ENCODE results near the gene OR13J1. TPM values are rescaled to one million over a fixed set of nuclear protein-coding genes. Genes with fewer than 3 reads are reported as not detected.
A peak's percentile ranks its signal among the peaks of the same experiment; 100 is the strongest.

Gene OR13J1
- total RNA-seq, 4 donors from 2014 or later = not detected

GRCh38 chr9:35882263-35882848 lies 12.2 kb upstream of the OR13J1 start:
- no peak overlapping the region for H3K4me3 ChIP-seq
- no peaks in the 10 kb centered on the region for H3K36me3 ChIP-seq
- DNase-seq (ENCODE audit: low spot score in 2 of 2) = peak; percentile 88 to 93
- H3K27ac ChIP-seq = no peak overlapping the region
- H3K4me1 ChIP-seq = peaks cover 3% of the 10 kb centered on the region
- H3K9me3 ChIP-seq = no peaks in the 10 kb centered on the region
- no peaks in the 10 kb centered on the region for H3K27me3 ChIP-seq
- TF ChIP-seq, protein P1, sequence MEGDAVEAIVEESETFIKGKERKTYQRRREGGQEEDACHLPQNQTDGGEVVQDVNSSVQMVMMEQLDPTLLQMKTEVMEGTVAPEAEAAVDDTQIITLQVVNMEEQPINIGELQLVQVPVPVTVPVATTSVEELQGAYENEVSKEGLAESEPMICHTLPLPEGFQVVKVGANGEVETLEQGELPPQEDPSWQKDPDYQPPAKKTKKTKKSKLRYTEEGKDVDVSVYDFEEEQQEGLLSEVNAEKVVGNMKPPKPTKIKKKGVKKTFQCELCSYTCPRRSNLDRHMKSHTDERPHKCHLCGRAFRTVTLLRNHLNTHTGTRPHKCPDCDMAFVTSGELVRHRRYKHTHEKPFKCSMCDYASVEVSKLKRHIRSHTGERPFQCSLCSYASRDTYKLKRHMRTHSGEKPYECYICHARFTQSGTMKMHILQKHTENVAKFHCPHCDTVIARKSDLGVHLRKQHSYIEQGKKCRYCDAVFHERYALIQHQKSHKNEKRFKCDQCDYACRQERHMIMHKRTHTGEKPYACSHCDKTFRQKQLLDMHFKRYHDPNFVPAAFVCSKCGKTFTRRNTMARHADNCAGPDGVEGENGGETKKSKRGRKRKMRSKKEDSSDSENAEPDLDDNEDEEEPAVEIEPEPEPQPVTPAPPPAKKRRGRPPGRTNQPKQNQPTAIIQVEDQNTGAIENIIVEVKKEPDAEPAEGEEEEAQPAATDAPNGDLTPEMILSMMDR (IDR thresholded peaks at IDR 0.05) = peak; percentile 93 to 95
- TF ChIP-seq POLR2AphosphoS5 (IDR thresholded peaks at IDR 0.05) = no peak
- no peak for TF ChIP-seq EP300 (IDR thresholded peaks at IDR 0.05)
- TF ChIP-seq POLR2A (IDR thresholded peaks at IDR 0.05) = no peak
- WGBS = 2% methylated on average over 4 of the region's 4 CpGs

GRCh38 chr9:35872505-35872904 lies 2.3 kb upstream of the OR13J1 start:
- TF ChIP-seq EP300 (IDR thresholded peaks at IDR 0.05) (no peak), POLR2A (IDR thresholded peaks at IDR 0.05) (no peak), POLR2AphosphoS5 (IDR thresholded peaks at IDR 0.05) (no peak)
- TF ChIP-seq, protein P1 (IDR thresholded peaks at IDR 0.05) = no peak
- no peaks in the 10 kb centered on the region for H3K27me3 ChIP-seq
- no peaks in the 10 kb centered on the region for H3K4me1 ChIP-seq
- 66% methylated on average over 3 of the region's 3 CpGs for WGBS
- H3K27ac ChIP-seq = no peak overlapping the region
- no peak overlapping the region for H3K4me3 ChIP-seq
- DNase-seq (ENCODE audit: low spot score in 2 of 2) = no peak
- no peaks in the 10 kb centered on the region for H3K9me3 ChIP-seq
- no peaks in the 10 kb centered on the region for H3K36me3 ChIP-seq

DNA sequence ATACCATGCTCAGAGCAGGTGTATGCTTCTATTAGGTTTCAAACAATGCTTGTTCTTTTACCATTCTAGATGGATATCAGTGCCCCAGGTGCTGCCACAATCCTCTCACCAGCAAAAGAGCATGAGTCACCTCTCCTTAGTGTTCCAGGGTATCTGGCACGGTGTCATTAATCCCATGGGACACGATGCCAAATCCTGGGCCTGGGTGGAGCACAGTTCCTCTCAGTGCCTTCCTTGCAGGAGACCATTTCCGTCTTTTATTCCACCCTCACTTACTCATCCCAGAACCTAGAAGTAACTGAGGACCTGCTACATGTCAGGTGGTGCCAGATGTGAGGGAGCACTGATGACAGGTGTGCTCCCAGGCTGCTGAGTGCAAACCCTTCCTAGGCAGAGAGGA lies 1.3 kb upstream of the OR13J1 start:
- H3K27me3 ChIP-seq = no peaks in the 10 kb centered on the region
- no peak for TF ChIP-seq EP300 (IDR thresholded peaks at IDR 0.05)
- TF ChIP-seq POLR2A (IDR thresholded peaks at IDR 0.05) = no peak
- no peak for TF ChIP-seq POLR2AphosphoS5 (IDR thresholded peaks at IDR 0.05)
- TF ChIP-seq, protein P1 (IDR thresholded peaks at IDR 0.05) = no peak
- H3K9me3 ChIP-seq = no peaks in the 10 kb centered on the region
- no peaks in the 10 kb centered on the region for H3K4me1 ChIP-seq
- no peak for DNase-seq (ENCODE audit: low spot score in 2 of 2)
- WGBS = 46% methylated on average over 3 of the region's 3 CpGs
- H3K27ac ChIP-seq = no peak overlapping the region
- no peak overlapping the region for H3K4me3 ChIP-seq
- no peaks in the 10 kb centered on the region for H3K36me3 ChIP-seq

GRCh38 chr9:35869621-35870216 lies 482 bp downstream of the OR13J1 start:
- no peaks in the 10 kb centered on the region for H3K36me3 ChIP-seq
- TF ChIP-seq EP300 (IDR thresholded peaks at IDR 0.05) (no peak), POLR2A (IDR thresholded peaks at IDR 0.05) (no peak), POLR2AphosphoS5 (IDR thresholded peaks at IDR 0.05) (no peak)
- TF ChIP-seq, protein P1 (IDR thresholded peaks at IDR 0.05) = no peak
- no peaks in the 10 kb centered on the region for H3K27me3 ChIP-seq
- no peak overlapping the region for H3K4me3 ChIP-seq
- no peak for DNase-seq (ENCODE audit: low spot score in 2 of 2)
- H3K9me3 ChIP-seq = no peaks in the 10 kb centered on the region
- H3K27ac ChIP-seq = no peak overlapping the region
- H3K4me1 ChIP-seq = no peaks in the 10 kb centered on the region
- 88% methylated on average over 19 of the region's 19 CpGs for WGBS

- DNase-seq (ENCODE audit: low spot score in 2 of 2) = no peak
- Histone ChIP-seq H3K4me3 (no peak overlapping the region), H3K27ac (no peak overlapping the region), H3K36me3 (no peaks in the 10 kb centered on the region), H3K4me1 (no peaks in the 10 kb centered on the region), H3K9me3 (no peaks in the 10 kb centered on the region), H3K27me3 (no peaks in the 10 kb centered on the region)
- WGBS = 57% methylated on average over 1 of the region's 2 CpGs
- no peak for TF ChIP-seq EP300 (IDR thresholded peaks at IDR 0.05)
- TF ChIP-seq POLR2AphosphoS5 (IDR thresholded peaks at IDR 0.05) = no peak
- no peak for TF ChIP-seq POLR2A (IDR thresholded peaks at IDR 0.05)
- TF ChIP-seq, protein P1 (IDR thresholded peaks at IDR 0.05) = no peak
These were observed 1.3 kb downstream of the OR13J1 start for GRCh38 chr9:35868933-35869332.

Data from suprapubic skin (tissue), 4 donors.